A549 (cell line): ENCODE data around the gene DAGLB. TPM values are rescaled to one million over a fixed set of nuclear protein-coding genes. Genes with fewer than 3 reads are reported as not detected.

Experiments
- ATAC-seq, 2 experiments: fragments of 200-7000 bp in 1 of 2; fragments of >200 bp in 1 of 2; cut with Nextera tagmentation in 1 of 2; cut with Tn5 transposase in 1 of 2; 3 replicates each; pipeline versions ENCODE4 v1.8.0 to v1.9.1; 2018 to 2020; ENCODE audit warnings: mild to moderate bottlenecking in 1 of 2, moderate library complexity in 1 of 2
- CTCF ChIA-PET: fragments of 300-600 bp; sonication (Branson Sonifier 250); formaldehyde crosslinking; extraction: SDS; loops from one replicate; lab custom pipeline; 2021; ENCODE audit warnings: antibody characterized with exemption, inconsistent platforms; lab: Yijun Ruan, JAX
- POLR2A ChIA-PET: fragments of 350-600 bp; formaldehyde crosslinking; extraction: SDS; loops from one replicate; lab custom pipeline; 2021; ENCODE audit warnings: antibody characterized with exemption, inconsistent platforms; lab: Yijun Ruan, JAX
- DNase-seq, 2 experiments: peaks; one replicate each; pipeline versions ENCODE4 v3.0.0 to v3.0.0-alpha.2; 2011 to 2016; ENCODE audit warnings: low read depth in 1 of 2, low spot score in 1 of 2
- FAIRE-seq: peaks from 2 replicates; lab custom pipeline; 2011; peaks lifted over from hg19 to GRCh38; lab: Jason Lieb, UNC
- H3K27ac ChIP-seq, 2 experiments: fragments of >200 bp; sonication (Bioruptor Twin); formaldehyde crosslinking; 3 replicates each; pipeline ENCODE4 v1.5.1; 2016 to 2017
- H3K4me1 ChIP-seq: fragments of >200 bp; sonication (Bioruptor Twin); formaldehyde crosslinking; 3 replicates; pipeline ENCODE4 v1.6.1; 2016
- H3K4me2 ChIP-seq: fragments of >200 bp; sonication (Bioruptor Twin); formaldehyde crosslinking; 3 replicates; pipeline ENCODE4 v1.6.1; 2016
- H3K4me3 ChIP-seq: fragments of >200 bp; sonication (Bioruptor Twin); formaldehyde crosslinking; 3 replicates; pipeline ENCODE4 v1.5.1; 2016
- H3K9me3 ChIP-seq: fragments of >200 bp; sonication (Bioruptor Twin); formaldehyde crosslinking; 3 replicates; pipeline ENCODE4 v1.6.1; 2016
- ATOH8 ChIP-seq: fragments of 250-450 bp; sonication (Bioruptor Pico); IDR thresholded peaks from 2 replicates; pipeline ENCODE4 v1.5.0; 2020; ENCODE audit warnings: low read depth, mild to moderate bottlenecking, moderate library complexity
- BHLHE40 ChIP-seq: IDR thresholded peaks from 2 replicates; pipeline ENCODE4 v1.6.1; 2012; ENCODE audit warnings: low read depth, low read length, inconsistent platforms
- CBX2 ChIP-seq: fragments of 200-600 bp; sonication (generic); IDR thresholded peaks from 2 replicates; pipeline ENCODE4 v1.6.1; 2016; ENCODE audit warnings: low read depth, mild to moderate bottlenecking, borderline replicate concordance
- CBX8 ChIP-seq: fragments of 200-600 bp; sonication (generic); IDR thresholded peaks from 2 replicates; pipeline ENCODE4 v1.6.1; 2016
- CEBPB ChIP-seq, 2 experiments: fragments of >200 bp in 1 of 2; sonication (Bioruptor Twin) in 1 of 2; formaldehyde crosslinking in 1 of 2; IDR thresholded peaks; 2 replicates each; pipeline ENCODE4 v1.6.1; 2012 to 2016
- CHD2 ChIP-seq: fragments of 150-350 bp; IDR thresholded peaks from 2 replicates; pipeline ENCODE4 v1.6.1; 2014; ENCODE audit warnings: low read length; ENCODE audit not compliant: partially characterized antibody
- CTCF ChIP-seq: fragments of >200 bp; sonication (Bioruptor Twin); formaldehyde crosslinking; IDR thresholded peaks from 3 replicates; pipeline ENCODE4 v1.5.1; 2016
- FOSL2 ChIP-seq, 2 experiments: fragments of 450-650 bp in 1 of 2; fragments of >200 bp in 1 of 2; sonication (Bioruptor Twin) in 1 of 2; formaldehyde crosslinking; IDR thresholded peaks; 2 replicates each; pipeline versions ENCODE4 v1.5.0 to v1.6.1; 2016 to 2020; ENCODE audit warnings: mild to moderate bottlenecking in 1 of 2, moderate library complexity in 1 of 2
- HDAC2 ChIP-seq: fragments of 200-600 bp; sonication (generic); IDR thresholded peaks from 2 replicates; pipeline ENCODE4 v1.6.1; 2016
- HES2 ChIP-seq: fragments of >200 bp; sonication (Bioruptor Twin); formaldehyde crosslinking; IDR thresholded peaks from 2 replicates; pipeline ENCODE4 v1.6.1; 2016
- HOXA7 ChIP-seq: fragments of 250-450 bp; sonication (Bioruptor Pico); IDR thresholded peaks from 2 replicates; pipeline ENCODE4 v1.5.0; 2020; ENCODE audit warnings: mild to moderate bottlenecking, moderate library complexity
- HOXB5 ChIP-seq: fragments of 250-450 bp; sonication (Bioruptor Pico); IDR thresholded peaks from 2 replicates; pipeline ENCODE4 v1.5.0; 2020; ENCODE audit warnings: mild to moderate bottlenecking, moderate library complexity
- KDM1A ChIP-seq: fragments of 200-600 bp; sonication (generic); IDR thresholded peaks from 2 replicates; pipeline ENCODE4 v1.6.1; 2016; ENCODE audit warnings: low read depth, mild to moderate bottlenecking
- NPAS2 ChIP-seq: fragments of 250-450 bp; sonication (Bioruptor Pico); IDR thresholded peaks from 2 replicates; pipeline ENCODE4 v1.8.0; 2022; ENCODE audit warnings: mild to moderate bottlenecking, moderate library complexity, borderline replicate concordance
- NR3C1 ChIP-seq: fragments of >200 bp; sonication (Bioruptor Twin); formaldehyde crosslinking; IDR thresholded peaks from 3 replicates; pipeline ENCODE4 v1.6.1; 2017
- RAD21 ChIP-seq, 2 experiments: fragments of >200 bp in 1 of 2; sonication (Bioruptor Twin) in 1 of 2; formaldehyde crosslinking in 1 of 2; IDR thresholded peaks in 1 of 2; conservative IDR thresholded peaks in 1 of 2; 2 replicates in 1 of 2; 3 replicates in 1 of 2; pipeline ENCODE4 v1.6.1; 2012 to 2018; ENCODE audit warnings: inconsistent platforms in 1 of 2
- RCOR1 ChIP-seq: fragments of 150-350 bp; IDR thresholded peaks from 2 replicates; pipeline ENCODE4 v1.6.1; 2014; ENCODE audit warnings: antibody characterized with exemption, low read length, low read depth
- TFCP2L1 ChIP-seq: fragments of 250-450 bp; sonication (Bioruptor Pico); IDR thresholded peaks from 2 replicates; pipeline ENCODE4 v1.5.0; 2021; ENCODE audit warnings: mild to moderate bottlenecking
- USF2 ChIP-seq: fragments of 450-650 bp; IDR thresholded peaks from 2 replicates; pipeline ENCODE4 v1.6.1; 2014; ENCODE audit warnings: antibody characterized with exemption
- ZFP36 ChIP-seq: fragments of 450-650 bp; IDR thresholded peaks from 2 replicates; pipeline ENCODE4 v1.6.1; 2014; ENCODE audit warnings: borderline replicate concordance; ENCODE audit not compliant: partially characterized antibody
- ZNF302 ChIP-seq: fragments of 250-450 bp; sonication (Bioruptor Pico); IDR thresholded peaks from 2 replicates; pipeline ENCODE4 v1.9.0; 2021; ENCODE audit warnings: inconsistent platforms, mild to moderate bottlenecking, moderate library complexity
- ZSCAN20 ChIP-seq: fragments of 250-450 bp; sonication (Bioruptor Pico); IDR thresholded peaks from 2 replicates; pipeline ENCODE4 v1.8.0; 2022; ENCODE audit warnings: mild to moderate bottlenecking, moderate library complexity
- WGBS: methylation state at CpG from one replicate; pipeline ENCODE4 v1.1.6; 2017; ENCODE audit errors: missing lambda C conversion rate; 5-methylcytosine and 5-hydroxymethylcytosine counted together
- polyA plus RNA-seq, 4 experiments: library from polyadenylated mRNA; depleted of rRNA in 3 of 4; stranded (reverse); fragments of >200 nt; fragmentation: RNase III in 1 of 4; extraction: RNeasy Plus Mini Kit Qiagen cat#74134 plus additional on column Dnase treatment in 1 of 4; gene quantifications; 2 replicates in 3 of 4; 3 replicates in 1 of 4; pipeline ENCODE4 v1.2.3, GENCODE V29; 2011 to 2017
- TF ChIP-seq, protein P1 (sequence below): IDR thresholded peaks from 2 replicates; pipeline ENCODE4 v1.6.1; 2012
- TF ChIP-seq, protein P2 (sequence below): IDR thresholded peaks from 2 replicates; pipeline ENCODE4 v1.6.1; 2012; ENCODE audit warnings: low read depth, borderline replicate concordance

Gene DAGLB
- polyA plus RNA-seq, 2 of the 4 experiments (the other 2 are of a cell fraction) = 14.5 to 19.7 TPM

DNA sequence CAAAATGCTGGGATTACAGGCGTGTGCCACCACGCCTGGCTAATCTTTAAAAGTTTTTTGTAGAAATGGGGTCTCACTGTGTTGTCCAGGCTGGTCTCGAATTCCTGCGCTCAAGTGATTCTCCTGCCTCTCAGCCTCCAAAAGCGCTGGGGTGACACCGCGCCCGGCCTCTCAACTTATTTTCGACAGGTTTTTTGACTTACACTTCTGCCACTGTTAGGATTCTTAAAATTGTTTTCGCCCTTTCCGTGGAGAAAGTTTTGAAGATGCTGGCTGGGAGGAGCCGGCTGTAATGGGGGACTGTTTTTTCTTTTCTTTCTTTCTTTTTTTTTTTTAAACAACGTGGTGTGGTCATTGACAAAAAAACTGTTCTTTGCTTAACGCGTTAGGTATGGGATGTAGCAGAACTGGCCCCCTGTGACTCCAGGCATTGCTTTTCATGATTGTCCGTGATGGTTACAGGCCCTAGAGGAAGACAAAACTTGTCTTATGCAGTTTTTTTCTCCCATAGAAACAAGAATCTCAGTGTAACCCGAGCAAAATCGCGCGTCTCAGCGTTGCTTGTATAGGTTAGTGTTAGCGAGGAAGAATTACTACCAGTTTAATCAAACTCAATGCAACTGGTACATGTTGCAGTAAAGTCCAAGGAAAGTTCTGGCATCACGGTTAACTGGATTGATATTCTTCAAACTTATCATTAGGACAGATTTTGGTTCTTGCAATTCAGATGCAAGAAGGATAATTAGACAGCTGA is 72.2 kb downstream of the DAGLB start:
- no peak for DNase-seq
- POLR2A ChIA-PET = no interaction called here
- FAIRE-seq = no peak

DNA sequence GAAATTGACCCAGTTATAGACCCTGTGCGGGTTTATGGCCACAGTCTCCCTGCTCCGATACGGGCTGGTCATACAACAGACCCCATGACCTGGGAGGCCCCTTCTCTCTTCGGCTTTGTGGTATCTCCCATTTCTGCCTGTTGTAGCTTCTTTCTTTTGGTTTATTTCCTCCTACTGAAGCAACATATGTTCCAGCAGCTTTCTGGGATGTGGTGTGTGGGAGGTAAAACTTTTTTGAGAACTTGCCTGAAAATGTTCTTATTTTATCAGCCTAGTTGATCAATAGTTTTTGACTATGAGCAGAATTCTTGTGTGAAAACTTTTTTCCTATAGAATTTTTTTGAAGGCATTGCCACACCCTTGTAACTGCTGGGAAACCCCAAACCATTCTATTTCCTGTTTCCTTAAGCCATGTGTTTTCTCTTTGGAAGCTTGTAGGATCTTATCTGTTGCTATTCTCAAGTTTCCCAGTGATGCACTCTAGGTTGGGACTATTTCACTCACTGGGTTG is 80.0 kb downstream of the DAGLB start:
- no peak overlapping the region for H3K4me2 ChIP-seq
- POLR2A ChIA-PET = no interaction called here
- no peak overlapping the region for H3K4me3 ChIP-seq
- FAIRE-seq = no peak
- TF ChIP-seq NR3C1 = no peak
- TF ChIP-seq TFCP2L1 (CRISPR knock-in tag) = no peak
- no peak for TF ChIP-seq ZNF302 (CRISPR knock-in tag)
- TF ChIP-seq RCOR1 = no peak
- TF ChIP-seq ZFP36 = no peak
- no peak for TF ChIP-seq HOXA7
- TF ChIP-seq CTCF = no peak
- TF ChIP-seq ZSCAN20 (CRISPR knock-in tag) = no peak
- ATAC-seq = peak in 1 of 2 experiments; percentile 63; a peak in 3 of 6 replicates
- H3K4me1 ChIP-seq = peaks cover 7% of the 10 kb centered on the region
- CTCF ChIA-PET = no interaction called here
- 86% methylated on average over 4 of the region's 4 CpGs for WGBS
- peak overlapping the region in 1 of 2 experiments; percentile 28; a peak in 2 of 6 replicates for H3K27ac ChIP-seq
- DNase-seq = peak in 1 of 2 experiments; percentile 45
- H3K9me3 ChIP-seq = no peaks in the 10 kb centered on the region

More for the DNA sequence above, 72.2 kb downstream of the DAGLB start:
- Histone ChIP-seq H3K27ac (peak overlapping the region; percentile 95 to 98), H3K4me3 (peak overlapping the region; percentile 96), H3K4me1 (peaks cover 31% of the 10 kb centered on the region), H3K9me3 (no peaks in the 10 kb centered on the region)
- WGBS = 2% methylated on average over 23 of the region's 23 CpGs
- CTCF ChIA-PET = no interaction called here
- no peak; a peak in 1 of 6 replicates for ATAC-seq
- TF ChIP-seq NPAS2 (CRISPR knock-in tag) (no peak), HES2 (no peak), FOSL2 (IDR thresholded peaks at IDR 0.05) (no peak), FOSL2 (CRISPR knock-in tag; IDR thresholded peaks at IDR 0.05) (no peak), CBX8 (no peak), CHD2 (no peak), KDM1A (peak; percentile 56; the same call in 1 of the 2 replicates), HDAC2 (peak; percentile 74; the same call in 1 of the 2 replicates), HOXB5 (CRISPR knock-in tag) (no peak), CBX2 (no peak), ZFP36 (no peak), RAD21 (conservative IDR thresholded peaks at IDR 0.05 in 1 of 2, IDR thresholded peaks at IDR 0.05 in 1 of 2) (0 out of 5 replicates have a peak, but pooled peaks of 1 of the 2 experiments have one; percentile 1)
- TF ChIP-seq, protein P1, sequence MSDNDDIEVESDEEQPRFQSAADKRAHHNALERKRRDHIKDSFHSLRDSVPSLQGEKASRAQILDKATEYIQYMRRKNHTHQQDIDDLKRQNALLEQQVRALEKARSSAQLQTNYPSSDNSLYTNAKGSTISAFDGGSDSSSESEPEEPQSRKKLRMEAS = no peak
- TF ChIP-seq, all 56 proteins: peak for 3
- peak overlapping the region; percentile 76 for H3K4me2 ChIP-seq

- H3K4me1 ChIP-seq = peaks cover 7% of the 10 kb centered on the region
- TF ChIP-seq CEBPB (IDR thresholded peaks at IDR 0.05) = no peak
- TF ChIP-seq, protein P1 = no peak
- TF ChIP-seq ATOH8 (CRISPR knock-in tag) = no peak
- TF ChIP-seq RCOR1 = no peak
- no peak for TF ChIP-seq BHLHE40
- TF ChIP-seq, protein P2, sequence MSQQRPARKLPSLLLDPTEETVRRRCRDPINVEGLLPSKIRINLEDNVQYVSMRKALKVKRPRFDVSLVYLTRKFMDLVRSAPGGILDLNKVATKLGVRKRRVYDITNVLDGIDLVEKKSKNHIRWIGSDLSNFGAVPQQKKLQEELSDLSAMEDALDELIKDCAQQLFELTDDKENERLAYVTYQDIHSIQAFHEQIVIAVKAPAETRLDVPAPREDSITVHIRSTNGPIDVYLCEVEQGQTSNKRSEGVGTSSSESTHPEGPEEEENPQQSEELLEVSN = no peak
- no peak for TF ChIP-seq USF2
- ChIA-PET POLR2A (no interaction called here), CTCF (interaction anchor here (0.8 to 1.3 kb wide), 2 partner anchors 72 to 259 kb away, joined by 3 read pairs; no protein-coding TSS in a partner anchor)
- no peak overlapping the region for H3K4me3 ChIP-seq
- H3K4me2 ChIP-seq = no peak overlapping the region
- ATAC-seq (no peak), DNase-seq (no peak), FAIRE-seq (no peak)
- H3K27ac ChIP-seq = no peak overlapping the region
- 70% methylated on average over 5 of the region's 5 CpGs for WGBS
- H3K9me3 ChIP-seq = no peaks in the 10 kb centered on the region
These were observed 82.3 kb downstream of the DAGLB start for GRCh38 chr7:6365451-6365850.
